Erythroblast (primary cell): Measurements from ENCODE around the gene ANKRD29.
"Not testable (repeated sequence)": the region's sequence is repeated elsewhere in the genome, so short reads cannot be mapped to it uniquely, and the experiment has no call there.

Experiments used
- GATA1 ChIP-seq: IDR thresholded peaks from 2 replicates; pipeline ENCODE4 v1.6.1; 2011; ENCODE audit warnings: low read depth, mild to moderate bottlenecking, control low read depth, low read length, moderate library complexity
- POLR2A ChIP-seq: IDR thresholded peaks from 2 replicates; pipeline ENCODE4 v1.6.1; 2011; ENCODE audit warnings: mild to moderate bottlenecking, low read length

- TF ChIP-seq POLR2A, GATA1: not testable (repeated sequence)
Measured at GRCh38 chr18:23636433-23636832, 26.3 kb downstream of the ANKRD29 start.
